Calu3 (cell line): ENCODE data around the gene LMX1A. TPM values are rescaled to one million over a fixed set of nuclear protein-coding genes. Genes with fewer than 3 reads are reported as not detected.
A peak's percentile ranks its signal among the peaks of the same experiment; 100 is the strongest.

Experiments used
- BruUV-seq: library from RNA; stranded (reverse); fragments of 400-500 nt; replicated peaks from 2 replicates; lab custom pipeline; 2021; lab: Mats Ljungman, UMichigan
- CTCF ChIA-PET: fragments of 300-600 bp; sonication (Branson Sonifier 250); formaldehyde crosslinking; loops from one replicate; lab custom pipeline; 2022; ENCODE audit warnings: antibody characterized with exemption; lab: Charles Lee
- DNase-seq: peaks from one replicate; pipeline ENCODE4 v3.0.0; 2022
- H3K27ac Mint-ChIP-seq: one replicate; pipeline ENCODE4 v1.8.0; 2022; ENCODE audit warnings: mixed read lengths; ENCODE audit not compliant: unreplicated experiment
- H3K27me3 Mint-ChIP-seq: one replicate; pipeline ENCODE4 v1.8.0; 2022; ENCODE audit warnings: mixed read lengths; ENCODE audit not compliant: unreplicated experiment
- H3K36me3 Mint-ChIP-seq: one replicate; pipeline ENCODE4 v1.8.0; 2022; ENCODE audit warnings: mild to moderate bottlenecking, moderate library complexity, mixed read lengths; ENCODE audit not compliant: insufficient read depth, unreplicated experiment
- H3K4me1 Mint-ChIP-seq: one replicate; pipeline ENCODE4 v1.8.0; 2022; ENCODE audit warnings: mild to moderate bottlenecking, low read depth, mixed read lengths; ENCODE audit not compliant: unreplicated experiment
- H3K4me3 Mint-ChIP-seq: one replicate; pipeline ENCODE4 v1.8.0; 2022; ENCODE audit warnings: mild to moderate bottlenecking, low read depth, moderate library complexity, mixed read lengths; ENCODE audit not compliant: unreplicated experiment
- H3K9me3 Mint-ChIP-seq: one replicate; pipeline ENCODE4 v1.8.0; 2022; ENCODE audit warnings: low read depth, mixed read lengths; ENCODE audit not compliant: unreplicated experiment
- CTCF ChIP-seq: fragments of 200-600 bp; IDR thresholded peaks from one replicate; pipeline ENCODE4 v1.8.0; 2022; ENCODE audit warnings: antibody characterized with exemption; ENCODE audit not compliant: unreplicated experiment
- intact Hi-C: fragments of 100-400 bp; cut with micrococcal nuclease; formaldehyde crosslinking; loops from one replicate; pipeline ENCODE4 v1.10.0; 2022; ENCODE audit not compliant: unreplicated experiment
- total RNA-seq: library from RNA; stranded (reverse); gene quantifications from 2 replicates; pipeline ENCODE4 v1.2.3, GENCODE V29; 2022

LMX1A gene
- total RNA-seq, 1 experiment from 2014 or later: not detected

GRCh38 chr1:165395901-165396300 lies 39.4 kb upstream of the LMX1A start:
- DNase-seq: no peak
- Mint-ChIP-seq H3K27ac (no peak overlapping the region), H3K4me1 (peaks cover 7% of the 10 kb centered on the region), H3K4me3 (no peak overlapping the region), H3K27me3 (peaks cover 94% of the 10 kb centered on the region), H3K9me3 (no peaks in the 10 kb centered on the region), H3K36me3 (no peaks in the 10 kb centered on the region)
- BruUV-seq: no TSS peak
- CTCF ChIA-PET: no interaction called here
- no peak for TF ChIP-seq CTCF
- intact Hi-C loops: no loop called here

GRCh38 chr1:165395478-165395877 lies 39.0 kb upstream of the LMX1A start:
- CTCF ChIA-PET: no interaction called here
- Mint-ChIP-seq H3K27me3 (peaks cover 94% of the 10 kb centered on the region), H3K9me3 (no peaks in the 10 kb centered on the region), H3K36me3 (no peaks in the 10 kb centered on the region), H3K27ac (no peak overlapping the region), H3K4me1 (peaks cover 7% of the 10 kb centered on the region), H3K4me3 (no peak overlapping the region)
- no peak for TF ChIP-seq CTCF
- DNase-seq: no peak
- no TSS peak for BruUV-seq
- intact Hi-C loops: no loop called here

- H3K27ac Mint-ChIP-seq: no peak overlapping the region
- no peaks in the 10 kb centered on the region for H3K9me3 Mint-ChIP-seq
- peak; percentile 88 for DNase-seq
- no peaks in the 10 kb centered on the region for H3K36me3 Mint-ChIP-seq
- TF ChIP-seq CTCF: peak; percentile 93
- H3K27me3 Mint-ChIP-seq: peaks cover 98% of the 10 kb centered on the region
- intact Hi-C loops: loop anchor here (1.0 to 5.0 kb wide), 3 partner anchors 199 to 324 kb away; no protein-coding TSS in a partner anchor
- no TSS peak for BruUV-seq
- no peak overlapping the region for H3K4me3 Mint-ChIP-seq
- CTCF ChIA-PET: interaction anchor here (0.7 to 2.5 kb wide), 9 partner anchors 10 to 279 kb away, joined by 3 to 17 read pairs (median 3); no protein-coding TSS in a partner anchor
- peaks cover 7% of the 10 kb centered on the region for H3K4me1 Mint-ChIP-seq
Observed at GRCh38 chr1:165392634-165393571, 36.4 kb upstream of the LMX1A start.

- no TSS peak for BruUV-seq
- CTCF ChIA-PET: no interaction called here
- peaks cover 98% of the 10 kb centered on the region for H3K27me3 Mint-ChIP-seq
- no peak for DNase-seq
- H3K4me1 Mint-ChIP-seq: peaks cover 7% of the 10 kb centered on the region
- no peak overlapping the region for H3K4me3 Mint-ChIP-seq
- H3K27ac Mint-ChIP-seq: no peak overlapping the region
- no peaks in the 10 kb centered on the region for H3K36me3 Mint-ChIP-seq
- TF ChIP-seq CTCF: no peak
- no peaks in the 10 kb centered on the region for H3K9me3 Mint-ChIP-seq
- intact Hi-C loops: loop anchor here (5.0 kb wide), 2 partner anchors 258 to 328 kb away; no protein-coding TSS in a partner anchor
Observed at GRCh38 chr1:165389609-165390008, 33.1 kb upstream of the LMX1A start.
